ENCODE results near the gene ARHGEF3. TPM values are rescaled to one million over a fixed set of nuclear protein-coding genes. Genes with fewer than 3 reads are reported as not detected.

The ARHGEF3 gene
- polyA plus RNA-seq, 1 donor from 2014 or later = 4.1 TPM

- Histone ChIP-seq H3K36me3 (ENCODE audit: insufficient read depth, low read length) (no peaks in the 10 kb centered on the region), H3K9me2 (ENCODE audit: insufficient read depth, low read length) (no peaks in the 10 kb centered on the region), H3K9me3 (ENCODE audit: low read length) (no peaks in the 10 kb centered on the region), H3K4me3 (ENCODE audit: low read length) (no peak overlapping the region), H3K4me2 (ENCODE audit: low read length) (no peak overlapping the region), H2AFZ (ENCODE audit: low read depth, low read length) (no peak overlapping the region), H4K20me1 (ENCODE audit: insufficient read depth) (no peaks in the 10 kb centered on the region), H3K27me3 (ENCODE audit: insufficient read depth, low read depth, low read length) (no peaks in the 10 kb centered on the region), H3F3A (ENCODE audit: insufficient read depth, low read length, poor library complexity, severe bottlenecking) (no peaks in the 10 kb centered on the region), H3K79me2 (replicated peaks; ENCODE audit: insufficient read depth, low read length) (no peaks in the 10 kb centered on the region), H3K9ac (ENCODE audit: low read length) (no peak overlapping the region), H3K27ac (ENCODE audit: low read length) (no peak overlapping the region)
- TF ChIP-seq MXI1 (conservative IDR thresholded peaks at IDR 0.05; ENCODE audit: poor library complexity, severe bottlenecking) = no peak
- TF ChIP-seq TAF1 (IDR thresholded peaks at IDR 0.05; ENCODE audit: low read depth) = no peak
- TF ChIP-seq RAD21 (conservative IDR thresholded peaks at IDR 0.05) = no peak
- TF ChIP-seq EZH2 (IDR thresholded peaks at IDR 0.05; ENCODE audit: borderline replicate concordance, insufficient read depth, low read length, poor library complexity, severe bottlenecking) = no peak
- TF ChIP-seq, protein P1, sequence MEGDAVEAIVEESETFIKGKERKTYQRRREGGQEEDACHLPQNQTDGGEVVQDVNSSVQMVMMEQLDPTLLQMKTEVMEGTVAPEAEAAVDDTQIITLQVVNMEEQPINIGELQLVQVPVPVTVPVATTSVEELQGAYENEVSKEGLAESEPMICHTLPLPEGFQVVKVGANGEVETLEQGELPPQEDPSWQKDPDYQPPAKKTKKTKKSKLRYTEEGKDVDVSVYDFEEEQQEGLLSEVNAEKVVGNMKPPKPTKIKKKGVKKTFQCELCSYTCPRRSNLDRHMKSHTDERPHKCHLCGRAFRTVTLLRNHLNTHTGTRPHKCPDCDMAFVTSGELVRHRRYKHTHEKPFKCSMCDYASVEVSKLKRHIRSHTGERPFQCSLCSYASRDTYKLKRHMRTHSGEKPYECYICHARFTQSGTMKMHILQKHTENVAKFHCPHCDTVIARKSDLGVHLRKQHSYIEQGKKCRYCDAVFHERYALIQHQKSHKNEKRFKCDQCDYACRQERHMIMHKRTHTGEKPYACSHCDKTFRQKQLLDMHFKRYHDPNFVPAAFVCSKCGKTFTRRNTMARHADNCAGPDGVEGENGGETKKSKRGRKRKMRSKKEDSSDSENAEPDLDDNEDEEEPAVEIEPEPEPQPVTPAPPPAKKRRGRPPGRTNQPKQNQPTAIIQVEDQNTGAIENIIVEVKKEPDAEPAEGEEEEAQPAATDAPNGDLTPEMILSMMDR (IDR thresholded peaks at IDR 0.05; ENCODE audit: poor library complexity, severe bottlenecking) = no peak
- no peak for TF ChIP-seq POLR2AphosphoS5 (IDR thresholded peaks at IDR 0.05)
- TF ChIP-seq SMC3 (conservative IDR thresholded peaks at IDR 0.05; ENCODE audit: poor library complexity) = no peak
- TF ChIP-seq REST (IDR thresholded peaks at IDR 0.05; ENCODE audit: borderline replicate concordance) = no peak
Observed at GRCh38 chr3:56747150-56747549, 54.6 kb downstream of the ARHGEF3 start.

GRCh38 chr3:56744016-56744415 is 57.7 kb downstream of the ARHGEF3 start:
- no peak overlapping the region for H3K9ac ChIP-seq (ENCODE audit: low read length)
- no peaks in the 10 kb centered on the region for H3K36me3 ChIP-seq (ENCODE audit: insufficient read depth, low read length)

More at GRCh38 chr3:56744016-56744415, 57.7 kb downstream of the ARHGEF3 start:
- Histone ChIP-seq H3K4me2 (ENCODE audit: low read length) (no peak overlapping the region), H3K9me2 (ENCODE audit: insufficient read depth, low read length) (no peaks in the 10 kb centered on the region), H3K9me3 (ENCODE audit: low read length) (no peaks in the 10 kb centered on the region), H3K27ac (ENCODE audit: low read length) (no peak overlapping the region), H3K27me3 (ENCODE audit: insufficient read depth, low read depth, low read length) (no peaks in the 10 kb centered on the region), H4K20me1 (ENCODE audit: insufficient read depth) (no peaks in the 10 kb centered on the region), H3K79me2 (replicated peaks; ENCODE audit: insufficient read depth, low read length) (no peaks in the 10 kb centered on the region), H3K4me3 (ENCODE audit: low read length) (no peak overlapping the region), H3F3A (ENCODE audit: insufficient read depth, low read length, poor library complexity, severe bottlenecking) (no peaks in the 10 kb centered on the region), H2AFZ (ENCODE audit: low read depth, low read length) (no peak overlapping the region)
- TF ChIP-seq TAF1 (IDR thresholded peaks at IDR 0.05; ENCODE audit: low read depth) (no peak), EP300 (conservative IDR thresholded peaks at IDR 0.05; ENCODE audit: poor library complexity, severe bottlenecking) (no peak), EZH2 (IDR thresholded peaks at IDR 0.05; ENCODE audit: borderline replicate concordance, insufficient read depth, low read length, poor library complexity, severe bottlenecking) (no peak), RAD21 (conservative IDR thresholded peaks at IDR 0.05) (no peak), REST (IDR thresholded peaks at IDR 0.05; ENCODE audit: borderline replicate concordance) (no peak), MXI1 (conservative IDR thresholded peaks at IDR 0.05; ENCODE audit: poor library complexity, severe bottlenecking) (no peak)
- TF ChIP-seq, protein P1 (IDR thresholded peaks at IDR 0.05; ENCODE audit: poor library complexity, severe bottlenecking) = no peak
